Endometrial microvascular endothelial cells (primary cell): ENCODE measurements around the gene OR2L8. TPM values are rescaled to one million over a fixed set of nuclear protein-coding genes. Genes with fewer than 3 reads are reported as not detected.

Source experiments
- in situ Hi-C: cut with HindIII; loops from 2 replicates; pipeline ENCODE4 v1.10.0; 2017; ENCODE audit warnings: low sequenced_read_pairs, low pct_unique_long_range_greater_than_20kb; ENCODE audit errors: inconsistent ontology term
- total RNA-seq: library from RNA; depleted of rRNA; stranded (reverse); fragments of >200 nt; gene quantifications from one replicate; pipeline ENCODE4 v1.2.3, GENCODE V29; 2015; ENCODE audit errors: inconsistent ontology term

The OR2L8 gene
- total RNA-seq, 1 donor from 2014 or later = not detected

DNA sequence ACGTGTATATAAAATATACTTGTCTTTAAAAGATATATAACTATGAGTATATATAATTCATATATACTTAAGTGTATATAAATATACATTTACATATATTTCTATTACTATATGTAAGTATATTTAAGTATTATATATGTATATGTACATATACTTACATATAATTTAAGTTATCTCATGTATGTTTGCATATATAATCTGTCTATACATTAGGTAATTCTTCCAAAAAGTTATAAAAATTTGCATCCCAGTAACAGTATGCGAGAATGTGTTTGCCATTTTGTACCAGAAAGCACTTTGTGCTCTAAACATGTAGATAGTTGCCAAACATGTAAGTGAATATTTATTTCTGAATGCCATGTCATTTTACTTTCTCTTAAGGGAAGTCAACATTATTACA is 16.3 kb downstream of the OR2L8 start, which contains the start of gene OR2AK2:
TSS of gene OR2AK2 (plus strand) at position 301 of the 400 bp plus-strand sequence. CDS start 144 bp downstream, outside the sequence.
- in situ Hi-C loops = no loop called here

DNA sequence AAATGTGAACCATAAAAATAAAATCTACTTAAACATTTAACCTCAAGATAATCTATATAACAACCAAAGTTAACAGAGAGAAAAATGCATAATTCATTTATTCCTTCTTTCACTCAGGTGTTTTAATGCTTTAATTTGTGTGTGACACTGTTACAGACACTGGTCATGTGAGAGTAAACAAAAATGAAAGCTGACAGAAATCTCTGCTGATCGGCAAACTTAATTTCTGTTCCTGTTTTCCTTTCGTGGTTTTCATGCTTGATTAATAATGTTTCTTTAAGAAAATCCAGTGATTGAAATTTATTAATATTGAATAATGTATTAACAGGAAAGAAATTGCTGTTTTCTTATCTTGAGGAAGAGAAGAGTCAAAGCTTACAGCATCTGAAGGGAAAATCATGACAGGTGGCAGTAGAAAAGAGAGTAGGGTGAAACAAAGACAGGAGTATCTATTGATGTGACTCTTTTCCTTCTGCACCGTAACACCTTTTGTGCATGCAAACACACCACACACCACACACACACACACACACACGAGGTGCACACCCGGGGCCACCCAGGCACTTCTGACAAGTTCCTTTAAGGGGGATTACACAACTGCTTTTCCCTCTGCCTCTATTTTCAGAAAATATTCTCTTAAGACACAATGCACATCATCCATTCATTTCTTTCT is 18.0 kb downstream of the OR2L8 start:
- in situ Hi-C loops = no loop called here

DNA sequence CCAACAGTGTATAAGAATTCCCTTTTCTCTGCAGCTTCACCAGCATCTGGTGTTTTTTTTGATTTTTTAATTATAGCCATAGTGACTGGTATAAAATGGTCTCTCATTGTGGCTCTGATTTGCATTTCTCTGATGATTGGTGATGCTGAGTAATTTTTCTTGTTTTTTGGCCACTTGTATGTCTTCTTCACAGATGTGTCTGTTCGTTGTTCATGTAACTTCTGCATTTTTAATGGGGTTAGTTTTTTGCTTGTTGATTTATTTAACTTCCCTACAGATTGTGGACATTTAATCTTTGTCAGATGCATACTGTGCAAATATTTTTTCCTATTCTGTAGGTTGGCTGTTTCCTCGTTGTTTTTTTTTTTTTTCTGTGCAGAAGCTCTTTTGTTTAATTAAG is 44.3 kb downstream of the OR2L8 start:
- in situ Hi-C loops = no loop called here

DNA sequence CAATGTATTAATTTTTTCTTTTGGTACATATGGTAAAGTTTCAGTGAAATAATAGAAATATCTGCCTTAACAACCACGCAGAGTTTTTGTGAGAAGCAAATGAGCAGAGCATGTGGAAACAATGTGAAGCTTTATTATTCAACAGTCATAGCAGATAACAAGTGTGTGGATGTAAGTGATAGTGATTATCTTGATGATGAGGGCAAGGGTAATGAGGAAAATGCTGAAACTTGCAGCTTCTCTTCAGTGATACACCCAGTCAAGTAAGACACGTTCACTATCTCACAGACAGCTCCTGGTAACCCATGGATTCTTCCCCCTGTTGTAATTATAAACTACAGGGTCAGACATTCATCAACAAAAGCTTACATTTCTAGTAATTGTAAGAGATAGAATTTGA is 50.2 kb downstream of the OR2L8 start:
- in situ Hi-C loops = no loop called here

Other genes starting within 250 kb of the OR2L8 start
- gene OR6F1, start 232.2 kb upstream of the OR2L8 start, total RNA-seq = not detected
- gene OR14K1, start 210.2 kb upstream of the OR2L8 start, total RNA-seq = not detected
- gene OR14A2, start 200.7 kb upstream of the OR2L8 start, total RNA-seq = not detected
- gene OR1C1, start 188.3 kb upstream of the OR2L8 start, total RNA-seq = not detected
- gene OR14A16, start 124.7 kb upstream of the OR2L8 start, total RNA-seq = not detected
- not detected for gene OR11L1, start 107.0 kb upstream of the OR2L8 start, total RNA-seq
- gene TRIM58, start 91.7 kb upstream of the OR2L8 start, total RNA-seq = 0.65 TPM
- gene OR2W3, start 53.3 kb upstream of the OR2L8 start, total RNA-seq = not detected
- gene OR2T8, start 28.6 kb upstream of the OR2L8 start, total RNA-seq = not detected
- not detected for gene OR2AJ1, start 24.0 kb upstream of the OR2L8 start, total RNA-seq
- gene OR2AK2, start 16.4 kb downstream of the OR2L8 start, total RNA-seq = not detected
- not detected for gene OR2L5, start 64.8 kb downstream of the OR2L8 start, total RNA-seq
- gene OR2L2, start 81.2 kb downstream of the OR2L8 start, total RNA-seq = not detected
- gene OR2L3, start 98.0 kb downstream of the OR2L8 start, total RNA-seq = not detected
- not detected for gene OR2L13, start 146.3 kb downstream of the OR2L8 start, total RNA-seq
- gene OR2M5, start 196.3 kb downstream of the OR2L8 start, total RNA-seq = not detected
- gene OR2M2, start 226.0 kb downstream of the OR2L8 start, total RNA-seq = not detected
- gene OR2M3, start 248.4 kb downstream of the OR2L8 start, total RNA-seq = not detected